ENCODE measurements around the gene SCARF1. TPM values are rescaled to one million over a fixed set of nuclear protein-coding genes. Genes with fewer than 3 reads are reported as not detected.

The SCARF1 gene
- total and polyA plus RNA-seq, 4 experiments from 2014 or later = 0.21 to 1.6 (median 1.6) TPM; not detected in 1

GRCh38 chr17:1598399-1599095 lies 47.0 kb downstream of the SCARF1 start:
- H3K27me3 Mint-ChIP-seq = no peaks in the 10 kb centered on the region
- Histone ChIP-seq H3K9me3 (ENCODE audit: control insufficient read depth in 1 of 2, low read length in 2 of 2) (no peaks in the 10 kb centered on the region), H3K27me3 (ENCODE audit: insufficient read depth, low read length) (no peaks in the 10 kb centered on the region), H3K27ac (ENCODE audit: low read depth, low read length) (no peak overlapping the region), H3K4me1 (ENCODE audit: insufficient read depth, low read length) (no peaks in the 10 kb centered on the region), H3K36me3 (ENCODE audit: insufficient read depth, low read length) (no peaks in the 10 kb centered on the region), H3K4me3 (ENCODE audit: low read length in 2 of 2) (no peak overlapping the region)
- no peaks in the 10 kb centered on the region for H3K36me3 Mint-ChIP-seq
- DNase-seq = no peak
- H3K4me1 Mint-ChIP-seq = no peaks in the 10 kb centered on the region
- intact Hi-C loops (cut with micrococcal nuclease) = no loop called here
- CTCF ChIA-PET (ENCODE audit: partially characterized antibody) = no interaction called here
- POLR2A ChIA-PET (ENCODE audit: partially characterized antibody) = no interaction called here
- no peak overlapping the region for H3K4me3 Mint-ChIP-seq
- no peak overlapping the region for H3K27ac Mint-ChIP-seq
- peaks cover 0 to 7% (median 0%) of the 10 kb centered on the region in 8 donors for H3K9me3 Mint-ChIP-seq

- H3K4me3 ChIP-seq (ENCODE audit: low read length in 2 of 2) = no peak overlapping the region
- H3K27me3 Mint-ChIP-seq = no peaks in the 10 kb centered on the region
- peaks cover 0 to 7% (median 0%) of the 10 kb centered on the region in 8 donors for H3K9me3 Mint-ChIP-seq
- DNase-seq = no peak
- intact Hi-C loops (cut with micrococcal nuclease) = no loop called here
- H3K27ac ChIP-seq (ENCODE audit: low read depth, low read length) = no peak overlapping the region
- no peaks in the 10 kb centered on the region for H3K4me1 ChIP-seq (ENCODE audit: insufficient read depth, low read length)
- no peaks in the 10 kb centered on the region for H3K36me3 ChIP-seq (ENCODE audit: insufficient read depth, low read length)
- no peaks in the 10 kb centered on the region for H3K4me1 Mint-ChIP-seq
- CTCF ChIA-PET (ENCODE audit: partially characterized antibody) = no interaction called here
- H3K27me3 ChIP-seq (ENCODE audit: insufficient read depth, low read length) = no peaks in the 10 kb centered on the region
- no peaks in the 10 kb centered on the region for H3K36me3 Mint-ChIP-seq
- no peak overlapping the region for H3K4me3 Mint-ChIP-seq
- POLR2A ChIA-PET (ENCODE audit: partially characterized antibody) = no interaction called here
- peak overlapping the region in 1 of 7 donors; percentile 78 for H3K27ac Mint-ChIP-seq
- no peaks in the 10 kb centered on the region for H3K9me3 ChIP-seq (ENCODE audit: control insufficient read depth in 1 of 2, low read length in 2 of 2)
These were observed 47.6 kb downstream of the SCARF1 start for GRCh38 chr17:1597861-1598342.

- H3K4me3 ChIP-seq (ENCODE audit: low read length in 2 of 2) = no peak overlapping the region
- no peaks in the 10 kb centered on the region for H3K9me3 Mint-ChIP-seq
- intact Hi-C loops (cut with micrococcal nuclease) = no loop called here
- H3K27ac Mint-ChIP-seq = no peak overlapping the region
- no peak overlapping the region for H3K27ac ChIP-seq (ENCODE audit: low read depth, low read length)
- H3K36me3 Mint-ChIP-seq = no peaks in the 10 kb centered on the region
- H3K36me3 ChIP-seq (ENCODE audit: insufficient read depth, low read length) = no peaks in the 10 kb centered on the region
- CTCF ChIA-PET (ENCODE audit: partially characterized antibody) = no interaction called here
- DNase-seq = no peak
- no peaks in the 10 kb centered on the region for H3K27me3 Mint-ChIP-seq
- POLR2A ChIA-PET (ENCODE audit: partially characterized antibody) = no interaction called here
- H3K4me3 Mint-ChIP-seq = no peak overlapping the region
- no peaks in the 10 kb centered on the region for H3K4me1 ChIP-seq (ENCODE audit: insufficient read depth, low read length)
- H3K4me1 Mint-ChIP-seq = no peaks in the 10 kb centered on the region
- H3K9me3 ChIP-seq (ENCODE audit: control insufficient read depth in 1 of 2, low read length in 2 of 2) = no peaks in the 10 kb centered on the region
- H3K27me3 ChIP-seq (ENCODE audit: insufficient read depth, low read length) = no peaks in the 10 kb centered on the region
These were observed 52.0 kb downstream of the SCARF1 start for GRCh38 chr17:1593630-1593931.

DNA sequence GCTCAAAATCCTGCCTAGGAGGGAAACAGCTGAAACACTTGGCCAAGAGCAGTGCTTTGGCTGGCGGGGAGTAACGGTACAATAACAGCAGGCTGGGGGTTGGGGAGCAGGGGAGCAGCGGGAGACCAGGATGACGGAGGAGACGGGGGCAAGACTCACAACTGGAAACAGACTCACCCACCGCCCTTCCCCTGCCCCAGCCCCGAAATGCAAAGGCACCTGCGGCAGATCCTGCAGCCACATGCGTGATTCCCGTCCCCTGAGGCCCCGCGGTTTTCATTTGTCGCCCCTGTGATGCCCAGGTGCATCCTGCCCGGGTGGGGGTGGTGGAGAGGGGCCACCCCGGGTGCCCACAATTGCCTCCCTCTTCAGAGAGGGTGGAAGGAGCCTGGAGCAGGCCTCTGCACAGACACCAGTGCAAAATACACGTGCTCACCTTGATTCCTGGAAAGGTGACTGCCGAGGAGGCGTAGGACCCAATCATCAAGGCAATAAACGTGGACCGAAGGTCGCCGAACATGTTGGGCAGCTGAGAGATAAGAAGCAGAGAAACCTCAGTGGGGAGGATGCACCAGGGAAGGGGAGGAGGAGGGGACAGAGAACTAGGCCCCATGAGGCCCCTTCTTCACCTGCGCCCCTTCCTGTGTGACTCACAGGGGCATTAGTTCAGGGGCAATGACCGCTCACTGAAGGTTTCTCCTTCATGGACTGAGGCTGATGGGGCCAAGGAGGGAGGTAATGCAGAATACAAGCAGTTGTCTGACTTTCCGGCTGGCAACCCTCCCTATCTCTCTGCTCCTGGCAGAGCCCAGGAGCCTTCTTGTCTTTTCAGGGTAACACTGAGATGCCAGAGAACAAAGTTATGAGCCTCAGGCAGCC lies 52.5 kb downstream of the SCARF1 start:
- POLR2A ChIA-PET (ENCODE audit: partially characterized antibody) = no interaction called here
- CTCF ChIA-PET (ENCODE audit: partially characterized antibody) = no interaction called here
- no peak overlapping the region for H3K4me3 Mint-ChIP-seq
- Histone ChIP-seq H3K27ac (ENCODE audit: low read depth, low read length) (no peak overlapping the region), H3K4me3 (ENCODE audit: low read length in 2 of 2) (no peak overlapping the region), H3K9me3 (ENCODE audit: control insufficient read depth in 1 of 2, low read length in 2 of 2) (no peaks in the 10 kb centered on the region), H3K36me3 (ENCODE audit: insufficient read depth, low read length) (no peaks in the 10 kb centered on the region), H3K4me1 (ENCODE audit: insufficient read depth, low read length) (no peaks in the 10 kb centered on the region), H3K27me3 (ENCODE audit: insufficient read depth, low read length) (no peaks in the 10 kb centered on the region)
- no peaks in the 10 kb centered on the region for H3K4me1 Mint-ChIP-seq
- H3K36me3 Mint-ChIP-seq = no peaks in the 10 kb centered on the region
- intact Hi-C loops (cut with micrococcal nuclease) = no loop called here
- DNase-seq = no peak
- no peaks in the 10 kb centered on the region for H3K9me3 Mint-ChIP-seq
- no peaks in the 10 kb centered on the region for H3K27me3 Mint-ChIP-seq
- H3K27ac Mint-ChIP-seq = peak overlapping the region in 1 of 7 donors; percentile 65

DNA sequence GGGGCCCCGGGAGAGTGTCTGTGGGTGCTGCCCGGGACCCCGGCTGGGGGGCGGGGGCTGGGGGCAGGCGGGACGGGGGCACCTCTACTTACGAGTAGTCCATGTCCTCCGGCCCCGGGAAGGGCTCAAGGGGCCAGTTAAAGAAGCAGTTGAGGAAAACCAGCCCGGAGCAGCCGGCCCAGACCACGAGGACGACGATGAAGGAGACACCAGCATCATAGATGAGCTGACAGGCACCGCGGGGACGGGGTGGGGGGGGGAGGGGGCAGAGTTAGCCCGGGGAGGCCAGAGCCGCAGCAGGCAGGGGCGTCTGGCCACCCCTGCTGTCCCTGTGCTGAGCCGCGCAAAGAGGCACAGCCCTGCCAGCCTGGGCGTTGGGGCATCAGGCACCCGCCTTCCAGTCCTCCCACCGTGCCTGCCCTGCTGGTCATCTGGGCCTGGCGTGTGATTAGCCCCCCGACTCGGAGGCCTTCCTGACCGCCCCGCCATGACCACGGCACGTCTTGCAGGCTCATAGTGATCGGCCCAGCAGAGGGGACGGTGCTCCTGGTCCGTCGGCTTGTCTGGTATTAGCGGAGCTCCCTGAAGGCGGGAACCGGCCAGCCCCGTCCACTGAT lies 54.0 kb downstream of the SCARF1 start:
- H3K27me3 ChIP-seq (ENCODE audit: insufficient read depth, low read length) = no peaks in the 10 kb centered on the region
- no peak overlapping the region for H3K27ac ChIP-seq (ENCODE audit: low read depth, low read length)
- intact Hi-C loops (cut with micrococcal nuclease) = no loop called here
- CTCF ChIA-PET (ENCODE audit: partially characterized antibody) = no interaction called here
- Mint-ChIP-seq H3K27ac (no peak overlapping the region), H3K27me3 (no peaks in the 10 kb centered on the region), H3K4me1 (no peaks in the 10 kb centered on the region), H3K9me3 (no peaks in the 10 kb centered on the region), H3K36me3 (no peaks in the 10 kb centered on the region), H3K4me3 (no peak overlapping the region)
- H3K4me3 ChIP-seq (ENCODE audit: low read length in 2 of 2) = no peak overlapping the region
- POLR2A ChIA-PET (ENCODE audit: partially characterized antibody) = no interaction called here
- no peak for DNase-seq
- H3K4me1 ChIP-seq (ENCODE audit: insufficient read depth, low read length) = no peaks in the 10 kb centered on the region
- no peaks in the 10 kb centered on the region for H3K36me3 ChIP-seq (ENCODE audit: insufficient read depth, low read length)
- H3K9me3 ChIP-seq (ENCODE audit: control insufficient read depth in 1 of 2, low read length in 2 of 2) = no peaks in the 10 kb centered on the region

GRCh38 chr17:1590747-1591473 lies 54.6 kb downstream of the SCARF1 start:
- Mint-ChIP-seq H3K27ac (no peak overlapping the region), H3K9me3 (no peaks in the 10 kb centered on the region), H3K4me3 (no peak overlapping the region), H3K4me1 (no peaks in the 10 kb centered on the region), H3K27me3 (no peaks in the 10 kb centered on the region), H3K36me3 (no peaks in the 10 kb centered on the region)
- H3K27ac ChIP-seq (ENCODE audit: low read depth, low read length) = no peak overlapping the region
- no peak overlapping the region for H3K4me3 ChIP-seq (ENCODE audit: low read length in 2 of 2)
- H3K36me3 ChIP-seq (ENCODE audit: insufficient read depth, low read length) = no peaks in the 10 kb centered on the region
- no peaks in the 10 kb centered on the region for H3K9me3 ChIP-seq (ENCODE audit: control insufficient read depth in 1 of 2, low read length in 2 of 2)
- POLR2A ChIA-PET (ENCODE audit: partially characterized antibody) = no interaction called here
- H3K4me1 ChIP-seq (ENCODE audit: insufficient read depth, low read length) = no peaks in the 10 kb centered on the region
- H3K27me3 ChIP-seq (ENCODE audit: insufficient read depth, low read length) = no peaks in the 10 kb centered on the region
- CTCF ChIA-PET (ENCODE audit: partially characterized antibody) = no interaction called here
- no peak for DNase-seq
- intact Hi-C loops (cut with micrococcal nuclease) = no loop called here
